SK-N-SH (cell line): Measurements from ENCODE around the gene RHOA. TPM values are rescaled to one million over a fixed set of nuclear protein-coding genes. Genes with fewer than 3 reads are reported as not detected.
A peak's percentile ranks its signal among the peaks of the same experiment; 100 is the strongest.

Experiments
- CTCF ChIA-PET: fragments of 300-600, 350-600 bp; formaldehyde crosslinking; extraction: SDS; loops from one replicate; lab custom pipeline; 2021; lab: Yijun Ruan, JAX
- POLR2A ChIA-PET: fragments of 350-600 bp; sonication (Branson Sonifier 250); formaldehyde crosslinking; extraction: SDS; loops from one replicate; lab custom pipeline; 2020; ENCODE audit warnings: antibody characterized with exemption, inconsistent platforms; lab: Yijun Ruan, JAX
- DNase-seq: peaks from one replicate; pipeline ENCODE4 v3.0.0; 2012
- H2AFZ ChIP-seq: fragments of 200-600 bp; sonication (generic); 2 replicates; pipeline ENCODE4 v1.8.1; 2016; ENCODE audit warnings: antibody characterized with exemption, mild to moderate bottlenecking, low read depth
- H3F3A ChIP-seq: fragments of 200-600 bp; sonication (generic); replicated peaks from 2 replicates; pipeline ENCODE3; 2016; ENCODE audit warnings: antibody characterized with exemption, mild to moderate bottlenecking; ENCODE audit not compliant: insufficient read depth
- H3K27ac ChIP-seq, 2 experiments: fragments of 200-500 bp in 1 of 2; fragments of 200-600 bp in 1 of 2; sonication (Bioruptor generic) in 1 of 2; sonication (generic), shearing (Covaris generic) in 1 of 2; 2 replicates each; pipeline versions ENCODE4 v1.5.1 to v1.6.1; 2014 to 2016; ENCODE audit warnings: low read depth in 2 of 2, inconsistent platforms in 1 of 2, low read length in 1 of 2, mild to moderate bottlenecking in 1 of 2, mixed read lengths in 1 of 2
- H3K27me3 ChIP-seq: fragments of 200-600 bp; sonication (generic), shearing (Covaris generic); 2 replicates; pipeline ENCODE4 v1.6.1; 2016; ENCODE audit warnings: mixed run types; ENCODE audit not compliant: insufficient read depth
- H3K36me3 ChIP-seq, 2 experiments: fragments of 200-500 bp in 1 of 2; fragments of 200-600 bp in 1 of 2; sonication (Bioruptor generic) in 1 of 2; sonication (generic) in 1 of 2; replicated peaks in 1 of 2; 2 replicates each; pipeline versions ENCODE3 to v1.5.1; 2014 to 2016; ENCODE audit warnings: low read length in 1 of 2, mild to moderate bottlenecking in 1 of 2; ENCODE audit not compliant: insufficient read depth in 2 of 2, control insufficient read depth in 1 of 2
- H3K4me1 ChIP-seq, 2 experiments: fragments of 200-500 bp in 1 of 2; fragments of 200-600 bp in 1 of 2; sonication (Bioruptor generic) in 1 of 2; sonication (generic), shearing (Covaris generic) in 1 of 2; 2 replicates each; pipeline versions ENCODE4 v1.5.1 to v1.6.1; 2014 to 2016; ENCODE audit warnings: low read depth in 1 of 2, low read length in 1 of 2, mixed run types in 1 of 2; ENCODE audit not compliant: insufficient read depth in 2 of 2, control insufficient read depth in 1 of 2
- H3K4me2 ChIP-seq: fragments of 200-600 bp; sonication (generic), shearing (Covaris generic); 2 replicates; pipeline ENCODE4 v1.6.1; 2017; ENCODE audit warnings: mixed run types
- H3K4me3 ChIP-seq, 2 experiments: fragments of 200-500 bp in 1 of 2; fragments of 200-600 bp in 1 of 2; sonication (Bioruptor generic) in 1 of 2; sonication (generic), shearing (Covaris generic) in 1 of 2; 2 replicates each; pipeline versions ENCODE4 v1.5.1 to v1.8.1; 2014 to 2016; ENCODE audit warnings: low read depth in 2 of 2, inconsistent platforms in 1 of 2, low read length in 1 of 2, mild to moderate bottlenecking in 1 of 2, mixed read lengths in 1 of 2, moderate library complexity in 1 of 2
- H3K79me2 ChIP-seq: fragments of 200-600 bp; sonication (generic); 2 replicates; pipeline ENCODE4 v1.8.1; 2017; ENCODE audit warnings: mild to moderate bottlenecking; ENCODE audit not compliant: insufficient read depth
- H3K9ac ChIP-seq: fragments of 200-600 bp; sonication (generic); 2 replicates; pipeline ENCODE4 v1.6.1; 2017; ENCODE audit warnings: mixed run types
- H3K9me2 ChIP-seq: fragments of 200-600 bp; sonication (generic); 2 replicates; pipeline ENCODE4 v1.6.1; 2017; ENCODE audit warnings: mixed run types
- H3K9me3 ChIP-seq: fragments of 200-600 bp; sonication (generic); 2 replicates; pipeline ENCODE4 v1.6.1; 2017; ENCODE audit warnings: mixed run types, mild to moderate bottlenecking, moderate library complexity
- H4K20me1 ChIP-seq: fragments of 200-600 bp; sonication (generic); 2 replicates; pipeline ENCODE4 v1.6.1; 2017; ENCODE audit warnings: mild to moderate bottlenecking, mixed run types; ENCODE audit not compliant: insufficient read depth
- CHD2 ChIP-seq: fragments of 150-350 bp; IDR thresholded peaks from 2 replicates; pipeline ENCODE4 v1.6.1; 2018; ENCODE audit warnings: low read length; ENCODE audit not compliant: partially characterized antibody
- EP300 ChIP-seq, 2 experiments: IDR thresholded peaks; 2 replicates each; pipeline versions ENCODE4 v1.4.0 to v1.6.1; 2012; ENCODE audit warnings: borderline replicate concordance in 1 of 2, low read depth in 1 of 2, low read length in 1 of 2
- FOXJ3 ChIP-seq: sonication (generic); formaldehyde crosslinking; IDR thresholded peaks from 2 replicates; pipeline ENCODE4 v1.5.1; 2020; ENCODE audit warnings: mild to moderate bottlenecking, missing genetic modification reagents
- FOXM1 ChIP-seq: IDR thresholded peaks from 2 replicates; pipeline ENCODE4 v1.4.0; 2012; ENCODE audit warnings: low read depth, mild to moderate bottlenecking
- GABPA ChIP-seq: IDR thresholded peaks from 2 replicates; pipeline ENCODE4 v1.4.0; 2012; ENCODE audit warnings: low read depth, mild to moderate bottlenecking
- IRF3 ChIP-seq: fragments of 150-350 bp; IDR thresholded peaks from 2 replicates; pipeline ENCODE4 v1.6.1; 2016; ENCODE audit warnings: mild to moderate bottlenecking, low read depth, low read length
- JUND ChIP-seq: IDR thresholded peaks from 2 replicates; pipeline ENCODE4 v1.4.0; 2012
- MXI1 ChIP-seq: IDR thresholded peaks from 2 replicates; pipeline ENCODE4 v1.6.1; 2012; ENCODE audit warnings: mild to moderate bottlenecking, low read depth, low read length, improper control_type of control experiment
- POLR2AphosphoS5 ChIP-seq: IDR thresholded peaks from 2 replicates; pipeline ENCODE4 v1.6.1; 2012; ENCODE audit warnings: low read depth, low read length
- RAD21 ChIP-seq: IDR thresholded peaks from 2 replicates; pipeline ENCODE4 v1.6.1; 2012; ENCODE audit warnings: mild to moderate bottlenecking, low read length
- RCOR1 ChIP-seq: fragments of 150-350 bp; IDR thresholded peaks from 2 replicates; pipeline ENCODE4 v1.6.1; 2017; ENCODE audit warnings: antibody characterized with exemption, low read length
- REST ChIP-seq: IDR thresholded peaks from 2 replicates; pipeline ENCODE4 v1.6.1; 2012; ENCODE audit warnings: mild to moderate bottlenecking, low read depth, low read length, moderate library complexity
- TCF12 ChIP-seq: IDR thresholded peaks from 2 replicates; pipeline ENCODE4 v1.4.0; 2012
- TEAD4 ChIP-seq: IDR thresholded peaks from 2 replicates; pipeline ENCODE4 v1.4.0; 2012; ENCODE audit warnings: mild to moderate bottlenecking, borderline replicate concordance; ENCODE audit not compliant: insufficient read depth
- USF2 ChIP-seq: fragments of 150-350 bp; IDR thresholded peaks from 2 replicates; pipeline ENCODE4 v1.6.1; 2017; ENCODE audit warnings: antibody characterized with exemption, low read length, low read depth, borderline replicate concordance
- WGBS: methylation state at CpG from one replicate; pipeline ENCODE4 v1.1.6; 2017; ENCODE audit warnings: low lambda C conversion rate; 5-methylcytosine and 5-hydroxymethylcytosine counted together
- polyA plus RNA-seq, 3 experiments: library from polyadenylated mRNA; depleted of rRNA; stranded (reverse); fragments of >200 nt; gene quantifications; 2 replicates each; pipeline ENCODE4 v1.2.3, GENCODE V29; 2012
- TF ChIP-seq, protein P1 (sequence below): IDR thresholded peaks from 2 replicates; pipeline ENCODE4 v1.4.0; 2012; ENCODE audit warnings: low read depth, borderline replicate concordance
- TF ChIP-seq, protein P2 (sequence below): IDR thresholded peaks from 2 replicates; pipeline ENCODE4 v1.4.0; 2012; ENCODE audit warnings: low read depth
- TF ChIP-seq, protein P3 (sequence below): fragments of 200-600 bp; sonication (generic); IDR thresholded peaks from 2 replicates; pipeline ENCODE4 v1.6.1; 2017; ENCODE audit warnings: antibody characterized with exemption, mild to moderate bottlenecking, moderate library complexity

RHOA gene
- polyA plus RNA-seq, 1 of the 3 experiments (the other 2 are of a cell fraction) = 312 TPM

DNA sequence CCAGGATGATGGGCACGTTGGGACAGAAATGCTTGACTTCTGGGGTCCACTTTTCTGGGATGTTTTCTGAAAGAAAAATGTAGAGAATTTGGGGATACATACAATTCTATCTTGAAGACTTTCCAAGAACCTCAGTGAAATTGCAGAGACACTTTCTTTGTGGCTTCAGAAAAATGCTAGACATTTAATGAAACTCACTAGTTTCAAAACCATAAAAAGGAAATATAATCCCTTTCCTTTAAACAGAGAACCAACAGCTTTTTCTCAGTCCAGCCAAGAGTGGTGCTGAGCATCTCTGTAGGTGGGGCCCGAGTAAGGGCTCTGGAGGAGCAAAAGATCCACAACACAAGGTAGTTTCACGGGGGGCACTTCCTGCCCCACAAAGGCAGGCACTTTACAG lies 49.2 kb downstream of the RHOA start:
- H3K27ac ChIP-seq = peak overlapping the region; percentile 4 to 16; a peak in 2 of 4 replicates
- peaks cover 15% of the 10 kb centered on the region; the same call in 1 of the 2 replicates for H4K20me1 ChIP-seq
- no peaks in the 10 kb centered on the region for H3K9me2 ChIP-seq
- no peak overlapping the region for H3K4me2 ChIP-seq
- no peak overlapping the region for H3K4me3 ChIP-seq
- no peak overlapping the region for H3K9ac ChIP-seq
- TF ChIP-seq JUND (no peak), POLR2AphosphoS5 (no peak), USF2 (no peak), TCF12 (no peak), EP300 (IDR thresholded peaks at IDR 0.05; ENCODE audit: borderline replicate concordance in 1 of 2, low read depth in 1 of 2, low read length in 1 of 2) (no peak), CHD2 (no peak), RAD21 (no peak), REST (no peak), RCOR1 (no peak), TEAD4 (no peak), FOXM1 (no peak), IRF3 (no peak), MXI1 (no peak), GABPA (no peak), FOXJ3 (no peak)
- TF ChIP-seq, protein P1, sequence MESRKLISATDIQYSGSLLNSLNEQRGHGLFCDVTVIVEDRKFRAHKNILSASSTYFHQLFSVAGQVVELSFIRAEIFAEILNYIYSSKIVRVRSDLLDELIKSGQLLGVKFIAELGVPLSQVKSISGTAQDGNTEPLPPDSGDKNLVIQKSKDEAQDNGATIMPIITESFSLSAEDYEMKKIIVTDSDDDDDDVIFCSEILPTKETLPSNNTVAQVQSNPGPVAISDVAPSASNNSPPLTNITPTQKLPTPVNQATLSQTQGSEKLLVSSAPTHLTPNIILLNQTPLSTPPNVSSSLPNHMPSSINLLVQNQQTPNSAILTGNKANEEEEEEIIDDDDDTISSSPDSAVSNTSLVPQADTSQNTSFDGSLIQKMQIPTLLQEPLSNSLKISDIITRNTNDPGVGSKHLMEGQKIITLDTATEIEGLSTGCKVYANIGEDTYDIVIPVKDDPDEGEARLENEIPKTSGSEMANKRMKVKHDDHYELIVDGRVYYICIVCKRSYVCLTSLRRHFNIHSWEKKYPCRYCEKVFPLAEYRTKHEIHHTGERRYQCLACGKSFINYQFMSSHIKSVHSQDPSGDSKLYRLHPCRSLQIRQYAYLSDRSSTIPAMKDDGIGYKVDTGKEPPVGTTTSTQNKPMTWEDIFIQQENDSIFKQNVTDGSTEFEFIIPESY = no peak
- TF ChIP-seq, protein P2, sequence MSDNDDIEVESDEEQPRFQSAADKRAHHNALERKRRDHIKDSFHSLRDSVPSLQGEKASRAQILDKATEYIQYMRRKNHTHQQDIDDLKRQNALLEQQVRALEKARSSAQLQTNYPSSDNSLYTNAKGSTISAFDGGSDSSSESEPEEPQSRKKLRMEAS = no peak
- TF ChIP-seq, protein P3, sequence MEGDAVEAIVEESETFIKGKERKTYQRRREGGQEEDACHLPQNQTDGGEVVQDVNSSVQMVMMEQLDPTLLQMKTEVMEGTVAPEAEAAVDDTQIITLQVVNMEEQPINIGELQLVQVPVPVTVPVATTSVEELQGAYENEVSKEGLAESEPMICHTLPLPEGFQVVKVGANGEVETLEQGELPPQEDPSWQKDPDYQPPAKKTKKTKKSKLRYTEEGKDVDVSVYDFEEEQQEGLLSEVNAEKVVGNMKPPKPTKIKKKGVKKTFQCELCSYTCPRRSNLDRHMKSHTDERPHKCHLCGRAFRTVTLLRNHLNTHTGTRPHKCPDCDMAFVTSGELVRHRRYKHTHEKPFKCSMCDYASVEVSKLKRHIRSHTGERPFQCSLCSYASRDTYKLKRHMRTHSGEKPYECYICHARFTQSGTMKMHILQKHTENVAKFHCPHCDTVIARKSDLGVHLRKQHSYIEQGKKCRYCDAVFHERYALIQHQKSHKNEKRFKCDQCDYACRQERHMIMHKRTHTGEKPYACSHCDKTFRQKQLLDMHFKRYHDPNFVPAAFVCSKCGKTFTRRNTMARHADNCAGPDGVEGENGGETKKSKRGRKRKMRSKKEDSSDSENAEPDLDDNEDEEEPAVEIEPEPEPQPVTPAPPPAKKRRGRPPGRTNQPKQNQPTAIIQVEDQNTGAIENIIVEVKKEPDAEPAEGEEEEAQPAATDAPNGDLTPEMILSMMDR = no peak
- TF ChIP-seq, all 33 proteins: peak for 0
- H3K36me3 ChIP-seq = peaks cover 16 to 65% of the 10 kb centered on the region in 2 experiments
- no peak overlapping the region for H2AFZ ChIP-seq
- H3K4me1 ChIP-seq = peaks cover 14 to 20% of the 10 kb centered on the region in 2 experiments; a peak in 3 of 4 replicates
- POLR2A ChIA-PET = no interaction called here
- WGBS = 94% methylated on average over 3 of the region's 3 CpGs
- no peaks in the 10 kb centered on the region for H3K27me3 ChIP-seq
- peaks cover 73% of the 10 kb centered on the region for H3K79me2 ChIP-seq
- peaks cover 42% of the 10 kb centered on the region for H3F3A ChIP-seq
- CTCF ChIA-PET = interaction anchor here (0.6 to 2.0 kb wide), 2 partner anchors 166 to 191 kb away, joined by 3 to 4 read pairs; partner anchors contain the start of gene KLHDC8B
- no peak for DNase-seq
- H3K9me3 ChIP-seq = no peaks in the 10 kb centered on the region
